Measurements from ENCODE around the gene PACSIN3. TPM values are rescaled to one million over a fixed set of nuclear protein-coding genes. Genes with fewer than 3 reads are reported as not detected.

The PACSIN3 gene
- total RNA-seq, 4 donors from 2014 or later = 129 to 369 (median 205) TPM

GRCh38 chr11:47132490-47132889 is 53.7 kb downstream of the PACSIN3 start:
- intact Hi-C loops (cut with DNase I; ENCODE audit: low total_unique reads) = no loop called here
- no peak for TF ChIP-seq POLR2A (IDR thresholded peaks at IDR 0.05)
- TF ChIP-seq CTCF (IDR thresholded peaks at IDR 0.05 in 4 of 5, conservative IDR thresholded peaks at IDR 0.05 in 1 of 5) = no peak
- H3K9me3 ChIP-seq = no peaks in the 10 kb centered on the region
- no peaks in the 10 kb centered on the region for H3K27me3 ChIP-seq
- H3K4me1 ChIP-seq = no peaks in the 10 kb centered on the region
- H3K4me3 ChIP-seq = no peak overlapping the region
- no peak overlapping the region for H3K27ac ChIP-seq
- DNase-seq (no peak), ATAC-seq (no peak)
- in situ Hi-C loops (cut with MboI; ENCODE audit: low sequenced_read_pairs in 4 of 4) = no loop called here
- no peaks in the 10 kb centered on the region for H3K36me3 ChIP-seq

- H3K27me3 ChIP-seq = no peaks in the 10 kb centered on the region
- no peaks in the 10 kb centered on the region for H3K9me3 ChIP-seq
- DNase-seq (no peak), ATAC-seq (no peak)
- intact Hi-C loops (cut with DNase I; ENCODE audit: low total_unique reads) = no loop called here
- H3K27ac ChIP-seq = no peak overlapping the region
- in situ Hi-C loops (cut with MboI; ENCODE audit: low sequenced_read_pairs in 4 of 4) = no loop called here
- TF ChIP-seq POLR2A (IDR thresholded peaks at IDR 0.05) (no peak), CTCF (IDR thresholded peaks at IDR 0.05 in 4 of 5, conservative IDR thresholded peaks at IDR 0.05 in 1 of 5) (no peak)
- H3K36me3 ChIP-seq = no peaks in the 10 kb centered on the region
- H3K4me1 ChIP-seq = no peaks in the 10 kb centered on the region
- no peak overlapping the region for H3K4me3 ChIP-seq
Observed at GRCh38 chr11:47131136-47131535, 55.1 kb downstream of the PACSIN3 start.

- DNase-seq (no peak), ATAC-seq (no peak)
- Histone ChIP-seq H3K9me3 (no peaks in the 10 kb centered on the region), H3K36me3 (no peaks in the 10 kb centered on the region), H3K27me3 (no peaks in the 10 kb centered on the region), H3K4me1 (no peaks in the 10 kb centered on the region), H3K4me3 (no peak overlapping the region), H3K27ac (no peak overlapping the region)
- intact Hi-C loops (cut with DNase I; ENCODE audit: low total_unique reads) (no loop called here), in situ Hi-C loops (cut with MboI; ENCODE audit: low sequenced_read_pairs in 4 of 4) (no loop called here)
- TF ChIP-seq POLR2A (IDR thresholded peaks at IDR 0.05) = no peak
- no peak for TF ChIP-seq CTCF (IDR thresholded peaks at IDR 0.05 in 4 of 5, conservative IDR thresholded peaks at IDR 0.05 in 1 of 5)
Observed at GRCh38 chr11:47130543-47130942, 55.7 kb downstream of the PACSIN3 start.

Small RNAs within 50 kb of the gene (microRNA-seq; reads per million reads assigned to microRNA genes)
- 0 reads per million in 2 donors for gene MIR6745 (ENCODE audit: borderline replicate concordance in 2 of 2)

Other genes starting within 250 kb of the PACSIN3 start
- 1 to 10 TPM; 4.3 to 8.1 (median 6.4) TPM for gene CSTPP1, start 249.7 kb downstream of the PACSIN3 start, total RNA-seq
- 100 to 1,000 TPM; 120 to 165 (median 142) TPM for gene ARFGAP2, start 9.6 kb downstream of the PACSIN3 start, total RNA-seq
- 10 to 100 TPM in 1 of 4 donors, 1 to 10 TPM in 3; 4.7 to 11.5 (median 7.1) TPM for gene DDB2, start 28.5 kb upstream of the PACSIN3 start, total RNA-seq
- gene ACP2, start 62.4 kb upstream of the PACSIN3 start, total RNA-seq = 10 to 100 TPM; 12.4 to 36.2 (median 27.9) TPM
- 10 to 100 TPM in 3 of 4 donors, 1 to 10 TPM in 1; 7.9 to 16.3 (median 12.1) TPM for gene NR1H3, start 71.6 kb upstream of the PACSIN3 start, total RNA-seq
- 10 to 100 TPM; 39.4 to 47.9 (median 41.6) TPM for gene MADD, start 83.7 kb upstream of the PACSIN3 start, total RNA-seq
- under 1 TPM in 1 of 4 donors, not detected in 3; 0.07 TPM for gene MYBPC3, start 166.3 kb upstream of the PACSIN3 start, total RNA-seq
- 1 to 10 TPM in 3 of 4 donors, under 1 TPM in 1; 0.44 to 7.0 (median 4.2) TPM for gene SPI1, start 192.1 kb upstream of the PACSIN3 start, total RNA-seq
- gene SLC39A13, start 222.2 kb upstream of the PACSIN3 start, total RNA-seq = 10 to 100 TPM; 16.8 to 48.9 (median 25.6) TPM
- gene PSMC3, start 240.0 kb upstream of the PACSIN3 start, total RNA-seq = 100 to 1,000 TPM; 243 to 350 (median 329) TPM